Heart right ventricle (tissue), 16 donors: Measurements from ENCODE around the gene GALNT5. TPM values are rescaled to one million over a fixed set of nuclear protein-coding genes. Genes with fewer than 3 reads are reported as not detected.

ENCODE experiments used
- ATAC-seq, 8 donors: fragments of 200-7000 bp; cut with Tn5 transposase; one replicate each; pipeline ENCODE4 v1.9.1; 2020; ENCODE audit warnings: mild to moderate bottlenecking in 8 of 8, moderate library complexity in 8 of 8, moderate number of reproducible peaks in 1 of 8
- DNase-seq, 2 donors: peaks; one replicate each; pipeline ENCODE4 v3.0.0-alpha.2; 2020
- H3K27ac ChIP-seq, 10 donors: fragments of 200-600 bp; sonication (generic) in 2 of 10; one replicate each; pipeline versions ENCODE4 v1.5.0 to v1.8.0; 2020 to 2022; ENCODE audit warnings: mild to moderate bottlenecking in 3 of 10
- H3K27me3 ChIP-seq, 7 donors: fragments of 200-600 bp; one replicate each; pipeline ENCODE4 v1.8.0; 2021 to 2022; ENCODE audit warnings: mild to moderate bottlenecking in 2 of 7
- H3K36me3 ChIP-seq, 9 donors: fragments of 200-600 bp; sonication (generic) in 1 of 9; one replicate each; pipeline versions ENCODE4 v1.5.0 to v1.8.0; 2020 to 2022; ENCODE audit warnings: mild to moderate bottlenecking in 2 of 9
- H3K4me1 ChIP-seq, 9 donors: fragments of 200-600 bp; sonication (generic) in 1 of 9; one replicate each; pipeline versions ENCODE4 v1.5.0 to v1.8.0; 2020 to 2022; ENCODE audit warnings: mild to moderate bottlenecking in 4 of 9
- H3K4me3 ChIP-seq, 10 donors: fragments of 200-600 bp; sonication (generic) in 2 of 10; one replicate each; pipeline versions ENCODE4 v1.5.0 to v1.8.0; 2020 to 2022; ENCODE audit warnings: mild to moderate bottlenecking in 7 of 10, moderate library complexity in 2 of 10
- H3K9me3 ChIP-seq, 11 donors: fragments of 200-600 bp in 10 of 11; sonication (generic) in 2 of 11; one replicate each; pipeline versions ENCODE4 v1.5.0 to v1.8.0; 2013 to 2022; ENCODE audit warnings: mild to moderate bottlenecking in 2 of 11, control low read depth in 1 of 11, moderate library complexity in 1 of 11
- WGBS, 2 donors: extraction: QIAGEN DNeasy Blood & Tissue Kit; methylation state at CpG; one replicate each; pipeline ENCODE4 v1.1.7; 2013; ENCODE audit warnings: inconsistent platforms in 1 of 2; 5-methylcytosine and 5-hydroxymethylcytosine counted together
- intact Hi-C, 10 donors: fragments of 100-400 bp; cut with DNase I; formaldehyde crosslinking; loops; one replicate each; pipeline versions ENCODE4 v1.11.1 to v1.14.2; 2022
- polyA plus RNA-seq, 2 donors: library from polyadenylated mRNA; stranded (reverse); fragments of 200-250 nt; gene quantifications; one replicate each; pipeline ENCODE4 v1.2.3, GENCODE V29; 2013
- total RNA-seq, 10 donors: library from RNA; stranded (reverse); fragmentation: NEBNext Ultra II Directional in 3 of 10; extraction: Animal tissue kit (Norgen Biotek cat#: 25700) in 3 of 10; gene quantifications; one replicate each; pipeline versions ENCODE4 v1.2.1 to v1.2.4, GENCODE V29; 2021 to 2023
- TF ChIP-seq, protein P1 (sequence below), 9 donors: fragments of 200-600 bp; sonication (generic) in 2 of 9; IDR thresholded peaks; one replicate each; pipeline versions ENCODE4 v1.5.0 to v1.8.0; 2021 to 2022; ENCODE audit warnings: antibody characterized with exemption in 9 of 9, mild to moderate bottlenecking in 5 of 9, moderate library complexity in 1 of 9
- donor health status: Arrhythmogenic right ventricular cardiomyopathy.
- donor health status: ischemic (EF 13 %, LVEDD 7.1; RV severe dilation, severe dysfunction).
- donor health status: healthy with polysubstance abuse.
- donor health status: DM: no; HTN: yes; CAD: no.
- donor health status: DM: no; HTN: no; CAD: no.
- donor health status: ischemic (EF 25% LVEDD 6.9; RV normal size, moderate dysfunction).
- donor health status: ischemic (EF 25% LVEDD 5.7; RV mildly dilated, moderate dysfunction).
- donor health status: healthy.
- donor health status: DM: yes; HTN: yes; CAD: no.
- donor health status: Ischemic cardiomyopathy.
- donor health status: ischemic (EF 35%, LVEDD 5.7; RV mildly dilated, moderate dysfunction).
- donor health status: nonischemic (EF 11% LVEDD 7.7; RV severe dilation, severe dysfunction).
- donor health status: DM: yes; HTN: yes; CAD: no.
- donor health status: PGD.
- donor health status: ischemic (EF 29% LVEDD 5.4; RV normal size, mild dysfunction).
- donor health status: nonischemic (EF 23%, LVEDD 6.1; RV moderate dilation, normal function).

Gene GALNT5
- total and polyA plus RNA-seq, 12 donors: 0.06 to 0.74 (median 0.23) TPM; not detected in 1

GRCh38 chr2:157259386-157259785, 1.9 kb downstream of the GALNT5 start:
- TF ChIP-seq, protein P1, sequence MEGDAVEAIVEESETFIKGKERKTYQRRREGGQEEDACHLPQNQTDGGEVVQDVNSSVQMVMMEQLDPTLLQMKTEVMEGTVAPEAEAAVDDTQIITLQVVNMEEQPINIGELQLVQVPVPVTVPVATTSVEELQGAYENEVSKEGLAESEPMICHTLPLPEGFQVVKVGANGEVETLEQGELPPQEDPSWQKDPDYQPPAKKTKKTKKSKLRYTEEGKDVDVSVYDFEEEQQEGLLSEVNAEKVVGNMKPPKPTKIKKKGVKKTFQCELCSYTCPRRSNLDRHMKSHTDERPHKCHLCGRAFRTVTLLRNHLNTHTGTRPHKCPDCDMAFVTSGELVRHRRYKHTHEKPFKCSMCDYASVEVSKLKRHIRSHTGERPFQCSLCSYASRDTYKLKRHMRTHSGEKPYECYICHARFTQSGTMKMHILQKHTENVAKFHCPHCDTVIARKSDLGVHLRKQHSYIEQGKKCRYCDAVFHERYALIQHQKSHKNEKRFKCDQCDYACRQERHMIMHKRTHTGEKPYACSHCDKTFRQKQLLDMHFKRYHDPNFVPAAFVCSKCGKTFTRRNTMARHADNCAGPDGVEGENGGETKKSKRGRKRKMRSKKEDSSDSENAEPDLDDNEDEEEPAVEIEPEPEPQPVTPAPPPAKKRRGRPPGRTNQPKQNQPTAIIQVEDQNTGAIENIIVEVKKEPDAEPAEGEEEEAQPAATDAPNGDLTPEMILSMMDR (IDR thresholded peaks at IDR 0.05): no peak
- Histone ChIP-seq H3K27me3 (peaks cover 0 to 3% (median 0%) of the 10 kb centered on the region in 7 donors), H3K9me3 (no peaks in the 10 kb centered on the region), H3K27ac (no peak overlapping the region), H3K36me3 (no peaks in the 10 kb centered on the region), H3K4me1 (peaks cover 0 to 26% (median 14%) of the 10 kb centered on the region in 9 donors), H3K4me3 (no peak overlapping the region)
- intact Hi-C loops: no loop called here
- ATAC-seq: no peak
- no peak for DNase-seq
- 94 to 96% methylated on average over 2 of the region's 2 CpGs for WGBS, 2 donors

DNA sequence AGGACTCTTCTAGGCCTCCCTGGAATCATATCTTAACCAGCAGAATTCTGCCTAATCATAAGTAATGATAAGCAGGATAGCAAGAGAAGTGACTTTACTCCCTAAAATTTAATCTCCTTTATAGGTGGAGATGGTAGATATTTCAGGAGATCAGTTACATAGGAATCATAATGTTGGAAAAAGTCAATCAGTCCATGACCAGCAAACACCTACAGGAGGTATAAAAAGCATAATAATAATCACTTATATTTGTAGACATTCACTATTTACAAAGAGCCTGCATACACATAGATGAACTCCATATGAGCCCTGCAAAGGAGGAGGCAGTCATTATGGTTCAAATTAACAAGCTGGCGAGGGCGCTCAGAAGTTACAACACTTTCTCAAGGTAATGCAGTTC, 2.5 kb downstream of the GALNT5 start:
- Histone ChIP-seq H3K27ac (no peak overlapping the region), H3K9me3 (no peaks in the 10 kb centered on the region), H3K36me3 (no peaks in the 10 kb centered on the region), H3K27me3 (peaks cover 0 to 3% (median 0%) of the 10 kb centered on the region in 7 donors), H3K4me1 (peaks cover 0 to 26% (median 14%) of the 10 kb centered on the region in 9 donors), H3K4me3 (no peak overlapping the region)
- intact Hi-C loops: no loop called here
- DNase-seq (no peak), ATAC-seq (no peak)
- WGBS, 2 donors: 96% methylated on average over 2 of the region's 2 CpGs
- TF ChIP-seq, protein P1 (IDR thresholded peaks at IDR 0.05): no peak

DNA sequence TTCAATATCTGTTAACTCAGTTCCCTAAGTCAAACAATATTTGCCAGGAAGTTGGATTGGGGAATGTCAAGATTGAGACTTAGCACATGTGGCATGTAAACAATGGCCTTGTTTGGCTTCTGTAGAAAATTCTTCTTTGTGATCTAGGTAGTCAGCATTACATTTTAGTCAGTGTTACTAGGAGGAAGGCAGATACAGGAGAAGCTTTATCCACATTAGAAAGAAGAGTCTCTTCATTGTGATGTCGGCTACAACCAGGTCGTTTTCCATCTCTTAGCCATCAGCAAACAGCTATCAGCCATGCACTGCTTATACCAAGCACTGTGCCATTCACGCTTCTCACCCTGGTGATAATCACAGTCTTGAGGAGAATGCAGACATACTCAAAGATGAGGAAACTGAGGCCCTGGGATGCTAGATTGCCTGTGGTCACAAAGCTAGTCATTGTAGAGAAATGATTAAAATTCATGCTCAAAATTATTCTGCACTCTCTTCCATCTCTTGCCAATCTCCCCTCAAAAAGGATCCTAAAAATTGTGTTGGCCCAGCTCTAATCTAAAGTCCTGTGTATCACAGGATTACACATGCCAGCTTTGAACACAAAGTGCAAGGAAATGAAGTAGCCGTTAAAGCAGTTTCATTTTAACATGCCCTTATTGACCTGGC, 3.2 kb downstream of the GALNT5 start:
- no peaks in the 10 kb centered on the region for H3K36me3 ChIP-seq
- no peak overlapping the region for H3K27ac ChIP-seq
- WGBS, 2 donors: 66 to 73% methylated on average over 4 of the region's 4 CpGs
- TF ChIP-seq, protein P1 (IDR thresholded peaks at IDR 0.05): no peak
- no peak overlapping the region for H3K4me3 ChIP-seq
- H3K4me1 ChIP-seq: peaks cover 0 to 26% (median 14%) of the 10 kb centered on the region in 9 donors
- intact Hi-C loops: no loop called here
- no peaks in the 10 kb centered on the region for H3K27me3 ChIP-seq
- DNase-seq (no peak), ATAC-seq (no peak)
- no peaks in the 10 kb centered on the region for H3K9me3 ChIP-seq

- intact Hi-C loops: no loop called here
Measured at GRCh38 chr2:157261199-157261782, 3.8 kb downstream of the GALNT5 start.

More at GRCh38 chr2:157261199-157261782, 3.8 kb downstream of the GALNT5 start:
- Histone ChIP-seq H3K36me3 (no peaks in the 10 kb centered on the region), H3K27me3 (no peaks in the 10 kb centered on the region), H3K9me3 (no peaks in the 10 kb centered on the region), H3K4me3 (no peak overlapping the region), H3K27ac (no peak overlapping the region), H3K4me1 (peaks cover 0 to 26% (median 14%) of the 10 kb centered on the region in 9 donors)
- DNase-seq (no peak), ATAC-seq (peak in 6 of 8 donors; percentile 42 to 81 (median 64))
- WGBS, 2 donors: 30 to 34% methylated on average over 6 of the region's 6 CpGs
- TF ChIP-seq, protein P1 (IDR thresholded peaks at IDR 0.05): no peak
